ENCODE measurements around the gene HEATR9. TPM values are rescaled to one million over a fixed set of nuclear protein-coding genes. Genes with fewer than 3 reads are reported as not detected.

The HEATR9 gene
- total and polyA plus RNA-seq, 2 donors (not counting 1 experiment from before 2014, with no cell fraction given): 0.06 TPM; not detected in 1

DNA sequence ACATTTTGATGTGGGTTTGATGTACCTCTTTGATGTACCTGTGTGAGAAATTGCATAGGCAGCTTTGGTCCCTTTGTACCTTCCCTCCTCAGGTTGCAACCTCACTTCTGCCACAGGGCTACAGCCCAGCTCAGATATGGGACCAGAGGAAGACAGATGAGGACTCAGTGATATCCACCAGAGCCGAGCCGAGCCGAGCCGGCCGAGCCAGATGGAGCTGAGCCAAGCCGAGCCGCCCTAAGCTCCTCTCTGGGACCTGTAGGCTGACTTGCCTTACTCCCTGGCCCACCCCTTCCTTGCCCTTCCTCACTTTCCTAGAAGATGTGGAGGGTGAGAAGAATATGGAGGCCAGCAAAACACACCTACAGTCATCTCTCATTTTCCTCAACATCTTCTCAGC is 3.8 kb downstream of the HEATR9 start:
- Mint-ChIP-seq H3K27me3 (no peaks in the 10 kb centered on the region), H3K4me3 (no peak overlapping the region), H3K4me1 (no peaks in the 10 kb centered on the region), H3K9me3 (ENCODE audit: insufficient read depth) (no peaks in the 10 kb centered on the region), H3K27ac (no peak overlapping the region)
- H3K27ac ChIP-seq (ENCODE audit: low read length in 2 of 2): no peak overlapping the region
- ATAC-seq (ENCODE audit: low read depth): no peak
- no peak overlapping the region for H3K9ac ChIP-seq (ENCODE audit: low read length)
- H3K9me3 ChIP-seq (ENCODE audit: control extremely low read depth in 1 of 3, control insufficient read depth in 2 of 3, insufficient read depth in 1 of 3, low read length in 2 of 3): no peaks in the 10 kb centered on the region
- DNase-seq: no peak
- no CpG with 5 or more reads among the region's 7 CpGs for WGBS (ENCODE audit: insufficient coverage)
- H3K4me3 ChIP-seq (ENCODE audit: control extremely low read depth in 1 of 5, extremely low read depth in 1 of 5, insufficient read depth in 1 of 5, low read depth in 2 of 5, low read length in 4 of 5): no peak overlapping the region
- H3K79me2 ChIP-seq (ENCODE audit: control insufficient read depth, insufficient read depth, low read length): no peaks in the 10 kb centered on the region
- no peaks in the 10 kb centered on the region for H4K20me1 ChIP-seq (ENCODE audit: control insufficient read depth, insufficient read depth, low read length, poor library complexity, severe bottlenecking)
- no peak overlapping the region for H2AFZ ChIP-seq (ENCODE audit: insufficient read depth, low read depth, low read length, poor library complexity, severe bottlenecking)
- no peaks in the 10 kb centered on the region for H3K36me3 ChIP-seq (replicated peaks in 1 of 2; ENCODE audit: control extremely low read depth in 1 of 2, control insufficient read depth in 1 of 2, extremely low read depth in 1 of 2, insufficient read depth in 2 of 2, low read length in 1 of 2)
- H3K4me1 ChIP-seq (ENCODE audit: control insufficient read depth in 2 of 2, insufficient read depth in 2 of 2, low read length in 2 of 2): no peaks in the 10 kb centered on the region
- no peak for TF ChIP-seq EZH2 (IDR thresholded peaks at IDR 0.05; ENCODE audit: borderline replicate concordance, insufficient read depth, low read depth, low read length, poor library complexity, severe bottlenecking)
- TF ChIP-seq, protein P1, sequence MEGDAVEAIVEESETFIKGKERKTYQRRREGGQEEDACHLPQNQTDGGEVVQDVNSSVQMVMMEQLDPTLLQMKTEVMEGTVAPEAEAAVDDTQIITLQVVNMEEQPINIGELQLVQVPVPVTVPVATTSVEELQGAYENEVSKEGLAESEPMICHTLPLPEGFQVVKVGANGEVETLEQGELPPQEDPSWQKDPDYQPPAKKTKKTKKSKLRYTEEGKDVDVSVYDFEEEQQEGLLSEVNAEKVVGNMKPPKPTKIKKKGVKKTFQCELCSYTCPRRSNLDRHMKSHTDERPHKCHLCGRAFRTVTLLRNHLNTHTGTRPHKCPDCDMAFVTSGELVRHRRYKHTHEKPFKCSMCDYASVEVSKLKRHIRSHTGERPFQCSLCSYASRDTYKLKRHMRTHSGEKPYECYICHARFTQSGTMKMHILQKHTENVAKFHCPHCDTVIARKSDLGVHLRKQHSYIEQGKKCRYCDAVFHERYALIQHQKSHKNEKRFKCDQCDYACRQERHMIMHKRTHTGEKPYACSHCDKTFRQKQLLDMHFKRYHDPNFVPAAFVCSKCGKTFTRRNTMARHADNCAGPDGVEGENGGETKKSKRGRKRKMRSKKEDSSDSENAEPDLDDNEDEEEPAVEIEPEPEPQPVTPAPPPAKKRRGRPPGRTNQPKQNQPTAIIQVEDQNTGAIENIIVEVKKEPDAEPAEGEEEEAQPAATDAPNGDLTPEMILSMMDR (IDR thresholded peaks at IDR 0.05): no peak
- no peak overlapping the region for H3K4me2 ChIP-seq (replicated peaks; ENCODE audit: low read depth, low read length, poor library complexity, severe bottlenecking)
- ChIA-PET CTCF (no interaction called here), POLR2A (interaction anchor here (0.6 kb wide), 1 partner anchor 1602 kb away, joined by 4 read pairs; no protein-coding TSS in a partner anchor)
- intact Hi-C loops (cut with micrococcal nuclease): no loop called here
- H3K27me3 ChIP-seq (replicated peaks in 1 of 4; ENCODE audit: control extremely low read depth in 1 of 4, control insufficient read depth in 3 of 4, insufficient read depth in 4 of 4, low read length in 3 of 4): no peaks in the 10 kb centered on the region

DNA sequence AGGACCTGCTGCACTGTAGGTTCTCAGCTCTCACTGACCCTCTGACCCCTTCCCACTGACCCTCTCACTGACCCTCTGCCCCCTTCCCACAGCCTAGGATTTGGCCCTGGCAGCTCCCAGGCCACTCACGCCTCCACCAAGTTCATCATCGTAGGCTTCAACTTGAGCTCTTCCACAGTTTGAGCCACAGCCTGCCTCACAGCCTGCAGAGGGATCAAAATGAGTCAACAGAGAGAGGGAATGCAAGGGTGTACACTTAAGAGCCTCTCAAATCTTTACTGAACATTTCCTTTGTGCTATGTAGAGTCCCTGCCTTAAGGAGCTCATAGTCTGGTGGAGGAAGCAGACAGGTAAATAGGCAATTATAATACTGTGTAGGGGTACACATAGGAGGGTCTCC is 12.1 kb downstream of the HEATR9 start:
- POLR2A ChIA-PET: no interaction called here
- Mint-ChIP-seq H3K27ac (no peak overlapping the region), H3K4me3 (no peak overlapping the region), H3K4me1 (no peaks in the 10 kb centered on the region), H3K27me3 (no peaks in the 10 kb centered on the region), H3K9me3 (ENCODE audit: insufficient read depth) (no peaks in the 10 kb centered on the region)
- intact Hi-C loops (cut with micrococcal nuclease): no loop called here
- no peaks in the 10 kb centered on the region for H3K79me2 ChIP-seq (ENCODE audit: control insufficient read depth, insufficient read depth, low read length)
- H3K4me3 ChIP-seq (ENCODE audit: control extremely low read depth in 1 of 5, extremely low read depth in 1 of 5, insufficient read depth in 1 of 5, low read depth in 2 of 5, low read length in 4 of 5): no peak overlapping the region
- H3K4me1 ChIP-seq (ENCODE audit: control insufficient read depth in 2 of 2, insufficient read depth in 2 of 2, low read length in 2 of 2): no peaks in the 10 kb centered on the region
- H3K4me2 ChIP-seq (replicated peaks; ENCODE audit: low read depth, low read length, poor library complexity, severe bottlenecking): no peak overlapping the region
- H3K36me3 ChIP-seq (replicated peaks in 1 of 2; ENCODE audit: control extremely low read depth in 1 of 2, control insufficient read depth in 1 of 2, extremely low read depth in 1 of 2, insufficient read depth in 2 of 2, low read length in 1 of 2): peaks cover 2 to 4% of the 10 kb centered on the region in 2 experiments
- CTCF ChIA-PET: no interaction called here
- no peak overlapping the region for H2AFZ ChIP-seq (ENCODE audit: insufficient read depth, low read depth, low read length, poor library complexity, severe bottlenecking)
- TF ChIP-seq EZH2 (IDR thresholded peaks at IDR 0.05; ENCODE audit: borderline replicate concordance, insufficient read depth, low read depth, low read length, poor library complexity, severe bottlenecking): no peak
- TF ChIP-seq, protein P1 (IDR thresholded peaks at IDR 0.05): no peak
- no peaks in the 10 kb centered on the region for H3K27me3 ChIP-seq (replicated peaks in 1 of 4; ENCODE audit: control extremely low read depth in 1 of 4, control insufficient read depth in 3 of 4, insufficient read depth in 4 of 4, low read length in 3 of 4)
- DNase-seq (no peak), ATAC-seq (ENCODE audit: low read depth) (no peak)
- no peaks in the 10 kb centered on the region for H4K20me1 ChIP-seq (ENCODE audit: control insufficient read depth, insufficient read depth, low read length, poor library complexity, severe bottlenecking)
- no peaks in the 10 kb centered on the region for H3K9me3 ChIP-seq (ENCODE audit: control extremely low read depth in 1 of 3, control insufficient read depth in 2 of 3, insufficient read depth in 1 of 3, low read length in 2 of 3)
- no CpG with 5 or more reads among the region's 2 CpGs for WGBS (ENCODE audit: insufficient coverage)
- H3K9ac ChIP-seq (ENCODE audit: low read length): no peak overlapping the region
- H3K27ac ChIP-seq (ENCODE audit: low read length in 2 of 2): no peak overlapping the region
